HG03342 (cell line): ENCODE data around the gene UGT1A10.
"Not testable (repeated sequence)": the region's sequence is repeated elsewhere in the genome, so short reads cannot be mapped to it uniquely, and the experiment has no call there.

ENCODE experiments used
- ATAC-seq: cut with Tn5 transposase; IDR thresholded peaks from one replicate; pipeline ENCODE4 v1.9.1; 2021; ENCODE audit warnings: mild to moderate bottlenecking, moderate library complexity; ENCODE audit not compliant: unreplicated experiment

The UGT1A10 gene

DNA sequence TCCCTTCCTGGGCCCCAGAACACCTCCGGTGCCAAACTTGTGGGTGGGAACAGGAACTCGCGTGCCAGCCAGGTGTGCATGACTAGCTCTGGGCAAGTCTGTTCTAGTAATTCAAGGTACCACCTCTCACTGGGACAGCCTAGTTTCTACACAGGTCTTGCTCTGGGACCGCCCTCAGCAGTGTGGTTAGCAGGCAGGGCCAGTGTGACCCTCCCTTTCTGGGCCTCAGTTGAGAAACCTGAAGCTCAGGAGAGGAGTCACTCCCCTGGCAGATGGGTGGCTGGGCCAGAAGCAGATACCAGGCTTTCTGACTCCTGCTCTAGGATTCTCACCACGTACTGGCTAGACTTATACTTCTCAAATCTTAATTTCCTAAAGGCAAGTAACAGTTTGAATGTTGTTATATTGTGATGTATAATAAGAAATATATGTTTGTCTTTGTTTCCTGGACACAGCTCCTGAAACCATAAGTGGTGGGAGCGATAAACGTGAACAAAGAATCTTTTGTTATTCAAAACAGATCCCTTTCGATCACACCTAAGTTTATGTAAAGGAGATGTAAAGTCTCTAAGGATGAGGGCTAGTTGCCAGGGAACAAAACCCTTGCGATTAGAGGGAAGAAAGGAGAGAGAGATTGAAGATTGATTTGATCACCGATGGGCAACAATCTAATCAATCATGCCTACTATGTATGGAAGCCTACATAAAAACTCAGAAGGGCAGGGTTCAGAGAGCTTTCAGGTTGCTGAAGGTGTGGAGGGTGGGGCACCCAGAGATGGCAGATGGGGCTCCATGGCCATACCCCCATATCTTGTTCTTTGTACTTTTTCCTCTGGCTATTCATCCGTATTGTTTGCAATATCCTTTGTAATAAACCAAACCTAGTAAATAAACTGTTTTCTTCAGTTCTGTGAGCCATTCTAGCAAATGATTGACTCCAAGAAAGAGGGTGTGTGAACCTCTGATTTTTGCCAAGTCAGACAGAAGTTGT lies 55.5 kb downstream of the UGT1A10 start:
- no peak for ATAC-seq

DNA sequence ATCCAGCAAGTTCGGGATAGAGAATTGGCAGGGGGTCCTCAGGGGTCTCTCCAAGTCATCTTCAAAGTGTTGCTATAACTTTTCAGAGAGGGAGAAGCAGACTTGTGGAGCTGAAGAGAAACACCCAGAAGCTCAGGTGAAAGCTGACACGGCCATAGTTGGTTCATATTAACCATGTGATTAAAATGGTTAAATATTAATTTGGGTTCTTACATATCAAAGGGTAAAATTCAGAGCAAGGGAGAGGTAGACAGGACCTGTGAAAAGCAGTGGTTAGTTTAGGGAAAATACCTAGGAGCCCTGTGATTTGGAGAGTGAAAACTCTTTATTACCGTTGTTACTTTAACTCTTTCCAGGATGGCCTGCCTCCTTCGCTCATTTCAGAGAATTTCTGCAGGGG lies 56.4 kb downstream of the UGT1A10 start, which contains the start of gene UGT1A6:
Gene UGT1A6 (plus strand): TSS at position 243 of the 400 bp plus-strand sequence. CDS start 115 bp downstream, at position 358.
- ATAC-seq, result no peak

DNA sequence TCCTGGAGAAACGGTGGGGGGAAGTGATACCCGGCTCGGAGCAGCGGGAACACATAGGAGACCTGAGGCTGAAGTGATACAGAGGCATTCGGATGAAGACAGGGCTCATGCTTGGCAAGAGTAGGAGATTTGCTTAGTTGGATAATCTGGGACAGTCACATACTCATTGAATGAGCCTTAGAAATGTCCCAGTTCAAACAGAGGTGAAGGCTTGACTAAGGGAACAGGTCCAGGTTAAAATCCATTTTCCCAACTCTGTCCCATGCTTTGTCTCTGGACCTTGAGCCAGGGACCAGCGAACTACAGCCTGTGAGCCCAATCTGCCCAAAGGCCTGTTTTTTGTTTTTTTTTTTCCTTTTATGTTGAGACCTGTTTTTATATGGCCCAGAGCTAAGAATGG lies 57.7 kb downstream of the UGT1A10 start:
- no peak for ATAC-seq

DNA sequence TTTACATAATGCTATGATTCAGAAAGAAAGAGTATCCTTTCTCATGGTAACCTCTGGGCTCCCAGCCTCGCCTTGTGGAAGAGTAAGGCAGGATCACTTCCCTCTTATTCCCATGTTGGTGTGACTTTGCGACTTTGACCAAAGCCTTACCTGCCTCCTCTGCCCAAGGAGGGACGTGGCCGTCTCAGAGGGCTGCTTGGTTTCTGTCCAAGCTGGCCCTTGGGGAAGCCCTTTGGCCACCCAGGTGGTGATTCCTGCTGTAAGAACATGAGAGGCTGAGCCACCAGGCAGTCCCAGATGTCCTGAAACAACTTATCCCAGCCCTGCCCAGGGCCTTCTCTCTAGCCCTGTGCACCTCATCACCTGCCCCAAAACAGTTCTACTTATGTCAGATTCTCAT lies 62.5 kb downstream of the UGT1A10 start:
- no peak for ATAC-seq

DNA sequence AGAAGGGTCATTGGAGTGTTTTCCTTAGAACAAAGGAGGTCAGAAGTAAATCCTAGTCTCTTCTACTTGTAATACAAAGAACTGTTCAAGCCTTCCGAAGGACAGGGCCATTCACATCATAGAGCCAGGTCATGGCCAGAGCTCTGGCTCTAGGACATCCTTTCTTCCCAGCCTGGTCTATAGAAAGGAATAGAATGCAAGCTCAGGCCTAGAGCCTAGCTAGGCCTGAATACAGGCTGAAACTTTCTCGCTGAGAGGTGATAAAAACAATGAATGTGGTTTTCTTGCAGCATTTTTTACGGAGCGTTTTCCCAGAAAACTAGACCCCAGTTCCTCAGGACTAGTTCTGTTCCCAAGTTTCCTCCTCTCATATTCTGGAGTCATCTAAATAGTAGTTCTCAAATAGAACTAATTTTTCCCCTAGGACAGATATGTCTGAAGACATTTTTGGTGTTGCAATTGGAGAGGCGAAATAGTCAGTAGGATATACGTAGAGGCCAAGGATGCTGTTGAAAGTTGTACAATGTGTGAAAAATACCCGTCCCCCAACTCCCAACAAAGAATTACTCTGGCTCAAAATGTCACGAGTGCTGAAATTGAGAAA lies 63.3 kb downstream of the UGT1A10 start:
- no peak for ATAC-seq

DNA sequence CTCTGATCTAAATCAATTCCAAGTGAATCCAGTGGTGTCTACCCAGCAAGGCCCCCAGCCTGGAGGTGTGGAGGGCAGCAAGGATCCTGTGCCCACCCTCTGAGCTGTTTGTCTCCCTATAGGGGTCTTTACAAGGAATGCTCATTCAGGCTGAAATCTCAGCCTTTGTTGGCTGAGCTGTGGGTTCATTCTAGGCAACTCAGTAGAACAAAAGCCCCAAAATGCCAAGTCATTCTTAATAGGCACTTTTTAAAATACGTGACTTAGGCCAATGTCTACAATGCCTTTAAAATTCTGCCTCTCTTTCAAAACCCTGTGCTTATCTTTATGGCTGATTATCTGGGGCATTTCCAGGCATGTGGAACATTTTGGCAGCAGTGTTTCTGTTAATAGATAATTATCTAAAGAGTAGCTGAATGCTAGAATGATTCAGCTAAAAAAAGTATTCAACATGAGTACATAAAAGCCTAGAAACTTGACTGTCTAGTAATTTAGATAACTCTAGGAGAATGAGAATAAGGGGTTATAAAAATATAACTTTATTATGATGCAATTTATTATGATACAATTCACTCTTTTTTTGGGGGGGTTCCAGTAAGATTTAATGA lies 63.9 kb downstream of the UGT1A10 start:
- no peak for ATAC-seq

DNA sequence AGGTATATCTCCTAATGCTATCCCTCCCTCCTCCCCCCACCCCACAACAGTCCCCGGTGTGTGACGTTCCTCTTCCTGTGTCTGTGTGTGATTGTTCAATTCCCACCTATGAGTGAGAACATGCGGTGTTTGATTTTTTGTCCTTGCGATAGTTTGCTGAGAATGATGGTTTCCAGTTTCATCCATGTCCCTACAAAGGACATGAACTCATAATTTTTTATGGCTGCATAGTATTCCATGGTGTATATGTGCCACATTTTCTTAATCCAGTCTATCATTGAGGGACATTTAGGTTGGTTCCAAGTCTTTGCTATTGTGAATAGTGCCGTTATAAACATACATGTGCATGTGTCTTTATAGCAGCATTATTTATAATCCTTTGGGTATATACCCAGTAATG lies 64.6 kb downstream of the UGT1A10 start:
- ATAC-seq, result not testable (repeated sequence)

DNA sequence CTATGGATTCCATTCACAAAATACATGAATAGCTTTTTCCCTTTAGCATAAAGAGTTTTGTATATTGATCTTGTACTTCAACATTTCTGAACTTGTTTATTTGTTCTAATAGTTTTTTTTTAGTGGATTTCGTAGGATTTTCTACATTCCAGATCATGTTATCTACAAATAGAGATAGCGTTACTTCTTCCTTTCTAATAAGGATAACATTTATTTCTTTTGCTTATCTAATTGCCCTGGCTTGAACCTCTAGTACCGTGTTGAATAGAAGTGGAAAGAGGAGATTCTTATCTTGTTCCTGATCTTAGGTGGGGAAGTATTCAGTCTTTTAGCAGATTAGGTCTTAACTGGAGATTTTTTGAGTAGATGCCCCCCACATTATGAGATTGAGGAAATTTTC lies 66.0 kb downstream of the UGT1A10 start:
- ATAC-seq, result no peak

DNA sequence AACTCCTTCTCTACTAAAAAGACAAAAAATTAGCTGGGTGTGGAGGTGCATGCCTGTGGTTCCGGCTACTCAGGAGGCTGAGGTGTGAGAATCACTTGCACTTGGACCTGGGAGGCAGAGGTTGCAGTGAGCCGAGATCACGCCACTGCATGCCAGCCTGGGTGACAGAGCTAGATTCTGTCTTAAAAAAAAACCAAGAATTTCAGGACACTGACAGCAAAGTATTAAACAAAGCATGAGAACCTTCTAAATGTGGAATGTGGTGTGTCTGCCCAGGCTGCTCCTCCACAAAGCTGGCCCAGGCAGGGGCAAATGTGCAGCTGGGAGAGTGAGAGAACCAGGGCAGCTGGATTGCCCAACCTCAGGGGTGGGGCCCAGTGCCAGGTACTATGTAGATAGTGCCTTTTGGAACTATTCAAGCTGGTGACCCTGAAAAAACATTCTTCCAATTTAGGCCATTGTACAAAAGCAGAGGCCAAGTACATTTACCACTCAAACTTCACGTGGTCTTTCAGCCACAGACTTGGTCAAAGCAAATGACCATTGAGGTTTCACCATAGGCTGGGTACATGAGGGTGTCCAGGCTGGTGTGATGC lies 69.8 kb downstream of the UGT1A10 start:
- ATAC-seq, result no peak

DNA sequence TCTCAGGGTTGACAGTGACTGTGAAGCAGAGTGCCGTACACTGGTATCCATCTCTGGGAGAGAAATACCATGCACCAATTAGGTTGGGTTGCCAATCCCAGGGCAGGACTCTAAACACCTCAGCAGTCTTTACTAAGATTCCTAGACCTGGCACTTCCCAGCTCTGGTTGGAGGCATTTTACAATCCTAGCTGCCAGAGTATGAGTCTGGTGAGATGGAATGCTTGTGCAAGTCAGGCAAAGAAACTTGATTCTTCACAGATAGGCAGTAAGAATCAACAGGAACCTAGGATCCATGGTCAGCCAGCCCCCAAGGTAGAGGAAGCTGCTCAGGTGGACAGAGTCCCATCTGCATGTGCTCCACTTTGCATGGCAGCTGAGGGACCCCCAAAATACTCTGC lies 70.5 kb downstream of the UGT1A10 start:
- ATAC-seq, result no peak

DNA sequence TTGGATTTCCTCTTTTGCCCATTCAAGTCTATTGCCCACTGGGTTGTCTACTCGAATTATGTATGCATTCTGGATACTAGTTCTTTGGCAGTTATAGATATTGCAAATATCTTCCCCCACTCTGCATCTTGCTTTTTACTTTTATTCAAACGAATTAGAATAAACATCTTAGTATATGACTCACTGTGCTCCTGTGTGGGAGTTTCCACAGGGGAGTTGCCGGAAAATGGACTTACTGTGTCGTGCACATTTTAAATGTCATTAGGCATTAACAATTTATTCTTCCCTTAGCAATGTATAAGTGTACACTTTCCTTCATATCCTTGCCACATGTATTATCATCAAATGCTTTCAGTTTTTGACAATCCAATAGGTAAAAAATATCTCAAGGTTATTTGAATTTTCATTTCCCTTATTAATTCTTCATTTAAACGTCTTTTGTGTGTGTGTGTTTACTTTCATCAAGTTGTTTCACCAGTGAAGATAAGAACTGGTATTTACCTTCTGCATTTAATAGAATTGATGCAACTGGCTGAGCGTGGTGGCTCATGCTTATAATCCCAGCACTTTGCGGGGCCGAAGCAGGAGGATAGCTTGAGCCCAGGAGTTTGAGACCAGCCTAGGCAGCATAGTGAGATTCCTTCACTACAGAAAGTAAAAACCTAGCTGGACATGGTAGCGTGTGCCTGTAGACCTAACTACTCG lies 71.8 kb downstream of the UGT1A10 start:
- ATAC-seq, result no peak

DNA sequence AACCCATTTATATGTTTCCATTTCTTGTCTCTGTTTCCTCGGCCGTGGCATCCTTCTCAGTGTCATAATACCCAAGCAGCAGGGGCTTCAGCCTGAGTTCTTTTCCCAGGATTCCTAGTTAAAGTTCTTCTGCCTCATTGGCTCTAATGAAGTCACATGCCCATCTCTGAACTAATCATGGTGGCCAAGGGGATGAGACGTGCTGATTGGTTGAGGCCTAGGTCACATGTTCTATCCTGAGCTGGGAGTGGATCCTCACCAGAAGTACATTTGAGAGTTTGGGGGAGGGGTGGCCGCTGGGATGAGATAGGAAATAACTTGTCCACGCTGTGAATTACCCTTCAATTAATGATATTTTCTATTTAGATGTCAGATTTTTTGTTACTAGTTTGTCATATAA lies 72.7 kb downstream of the UGT1A10 start:
- no peak for ATAC-seq

DNA sequence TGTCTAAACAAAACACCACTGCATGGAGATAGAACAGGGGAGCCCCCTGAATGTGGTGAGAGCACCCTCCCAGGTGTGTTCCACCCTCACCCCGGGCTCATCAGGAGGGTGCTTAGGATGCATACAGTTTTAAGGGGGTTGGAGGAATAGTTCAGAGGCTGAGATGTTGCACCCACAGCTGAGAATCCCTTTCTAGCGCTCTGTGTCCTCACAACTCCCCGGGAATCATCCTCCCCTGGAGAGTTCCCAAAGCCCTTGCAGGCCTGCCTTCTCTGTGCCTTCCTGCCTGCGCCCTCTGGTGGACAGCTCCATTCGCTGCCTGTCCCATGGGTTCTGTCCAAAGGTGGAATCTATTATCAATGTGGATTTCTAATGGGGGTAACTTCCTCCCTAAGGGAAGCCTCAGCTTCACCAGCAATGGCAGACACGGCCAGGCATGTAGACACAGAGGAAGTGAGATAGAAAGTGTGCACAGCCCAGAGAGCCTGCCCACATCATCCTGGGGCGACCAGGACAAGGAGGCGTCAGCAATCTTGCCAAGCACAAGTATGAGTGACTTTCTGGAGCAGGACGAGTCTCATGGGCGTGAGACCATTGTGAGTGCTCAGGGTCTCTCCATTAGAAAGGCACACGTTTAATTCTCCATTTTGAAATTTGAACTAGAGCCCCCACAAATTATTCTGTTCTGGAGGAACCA lies 75.2 kb downstream of the UGT1A10 start:
- peak; percentile 69 for ATAC-seq

DNA sequence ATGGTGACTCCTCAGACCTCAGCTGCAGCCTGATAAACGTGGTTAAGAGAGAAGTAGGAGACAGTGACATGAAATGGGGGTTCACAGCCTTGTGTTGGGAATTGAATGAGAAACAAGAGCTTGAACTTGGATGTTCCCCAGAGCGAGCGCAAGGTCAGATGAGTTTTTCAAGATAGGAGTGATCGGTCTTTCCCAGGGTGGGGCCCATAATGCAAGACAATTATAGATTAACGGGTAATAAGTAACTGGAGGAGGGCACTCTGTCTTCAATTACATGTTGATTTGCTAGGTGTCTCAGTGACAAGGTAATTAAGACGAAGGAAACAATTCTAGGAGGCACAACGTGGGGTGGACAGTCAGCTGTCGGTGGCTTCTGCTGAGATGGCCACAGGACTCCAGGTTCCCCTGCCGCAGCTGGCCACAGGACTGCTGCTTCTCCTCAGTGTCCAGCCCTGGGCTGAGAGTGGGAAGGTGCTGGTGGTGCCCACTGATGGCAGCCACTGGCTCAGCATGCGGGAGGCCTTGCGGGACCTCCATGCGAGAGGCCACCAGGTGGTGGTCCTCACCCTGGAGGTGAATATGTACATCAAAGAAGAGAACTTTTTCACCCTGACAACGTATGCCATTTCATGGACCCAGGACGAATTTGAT lies 76.5 kb downstream of the UGT1A10 start, which contains the start of gene UGT1A5:
Gene UGT1A5 (plus strand): TSS at position 297 of the 651 bp plus-strand sequence. CDS start 85 bp downstream, at position 382.
- no peak for ATAC-seq

DNA sequence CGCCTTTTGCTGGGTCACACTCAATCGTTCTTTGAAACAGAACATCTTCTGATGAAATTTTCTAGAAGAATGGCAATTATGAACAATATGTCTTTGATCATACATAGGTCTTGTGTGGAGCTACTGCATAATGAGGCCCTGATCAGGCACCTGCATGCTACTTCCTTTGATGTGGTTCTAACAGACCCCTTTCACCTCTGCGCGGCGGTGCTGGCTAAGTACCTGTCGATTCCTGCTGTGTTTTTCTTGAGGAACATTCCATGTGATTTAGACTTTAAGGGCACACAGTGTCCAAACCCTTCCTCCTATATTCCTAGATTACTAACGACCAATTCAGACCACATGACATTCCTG lies 77.0 kb downstream of the UGT1A10 start:
- ATAC-seq, result no peak

DNA sequence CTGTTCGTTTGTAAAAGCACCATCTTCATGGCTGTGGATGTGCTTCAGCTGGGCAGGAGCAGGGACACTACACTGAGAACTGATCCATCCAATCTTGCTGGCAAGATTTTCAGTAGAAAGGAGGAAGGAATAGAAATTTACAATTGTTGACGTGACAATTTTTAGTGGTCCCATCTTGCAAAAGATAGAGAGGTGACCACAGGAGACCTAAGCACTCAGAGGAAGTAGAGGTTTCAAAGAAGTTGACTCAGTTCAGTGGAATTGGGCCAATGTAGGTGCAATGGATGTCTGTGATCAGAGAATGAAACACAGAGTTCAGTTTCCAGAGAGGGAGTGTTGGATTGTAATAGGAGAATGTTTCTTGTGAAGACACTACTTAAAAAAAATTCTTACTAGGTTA lies 77.9 kb downstream of the UGT1A10 start:
- no peak for ATAC-seq

DNA sequence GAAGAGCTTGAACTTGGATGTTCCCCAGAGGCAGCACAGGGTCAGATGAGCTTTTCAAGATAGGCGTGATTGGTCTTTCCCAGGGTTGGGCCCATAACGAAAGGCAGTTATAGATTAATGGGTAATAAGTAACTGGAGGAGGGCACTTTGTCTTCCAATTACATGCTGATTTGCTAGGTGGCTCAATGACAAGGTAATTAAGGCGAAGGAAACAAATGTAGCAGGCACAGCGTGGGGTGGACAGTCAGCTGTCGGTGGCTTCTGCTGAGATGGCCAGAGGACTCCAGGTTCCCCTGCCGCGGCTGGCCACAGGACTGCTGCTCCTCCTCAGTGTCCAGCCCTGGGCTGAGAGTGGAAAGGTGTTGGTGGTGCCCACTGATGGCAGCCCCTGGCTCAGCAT lies 82.3 kb downstream of the UGT1A10 start, which contains the start of gene UGT1A4:
Gene UGT1A4 (plus strand): TSS at position 185 of the 400 bp plus-strand sequence. CDS start 85 bp downstream, at position 270.
- ATAC-seq, result no peak

DNA sequence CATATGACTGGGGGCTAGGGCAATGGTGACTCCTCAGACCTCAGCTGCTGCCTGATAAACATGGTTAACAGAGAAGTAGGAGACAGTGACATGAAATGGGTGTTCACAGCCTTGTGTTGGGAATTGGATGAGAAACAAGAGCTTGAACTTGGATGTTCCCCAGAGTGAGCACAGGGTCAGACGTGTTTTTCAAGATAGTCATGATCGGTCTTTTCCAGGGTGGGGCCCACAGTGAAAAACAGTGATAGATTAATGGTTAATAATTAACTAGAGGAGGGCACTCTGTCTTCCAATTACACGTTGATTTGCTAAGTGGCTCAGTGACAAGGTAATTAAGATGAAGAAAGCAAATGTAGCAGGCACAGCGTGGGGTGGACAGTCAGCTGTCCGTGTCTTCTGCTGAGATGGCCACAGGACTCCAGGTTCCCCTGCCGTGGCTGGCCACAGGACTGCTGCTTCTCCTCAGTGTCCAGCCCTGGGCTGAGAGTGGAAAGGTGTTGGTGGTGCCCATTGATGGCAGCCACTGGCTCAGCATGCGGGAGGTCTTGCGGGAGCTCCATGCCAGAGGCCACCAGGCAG lies 92.6 kb downstream of the UGT1A10 start, which contains the start of gene UGT1A3:
Gene UGT1A3 (plus strand): TSS at position 320 of the 579 bp plus-strand sequence. CDS start 85 bp downstream, at position 405.
- ATAC-seq, result no peak
